ENCODE results near the gene OAS2. TPM values are rescaled to one million over a fixed set of nuclear protein-coding genes. Genes with fewer than 3 reads are reported as not detected.

Gene OAS2
- total and polyA plus RNA-seq, 2 donors (not counting 1 experiment from before 2014, with no cell fraction given): 31.6 to 59.3 TPM

GRCh38 chr12:113055594-113056380, 77.5 kb downstream of the OAS2 start:
- no peaks in the 10 kb centered on the region for H3K9me3 ChIP-seq (ENCODE audit: control extremely low read depth in 1 of 3, control insufficient read depth in 2 of 3, insufficient read depth in 1 of 3, low read length in 2 of 3)
- Mint-ChIP-seq H3K27ac (peak overlapping the region; percentile 84), H3K4me3 (peak overlapping the region; percentile 82), H3K4me1 (peaks cover 55% of the 10 kb centered on the region), H3K9me3 (ENCODE audit: insufficient read depth) (no peaks in the 10 kb centered on the region), H3K27me3 (no peaks in the 10 kb centered on the region)
- H3K4me1 ChIP-seq (ENCODE audit: control insufficient read depth in 2 of 2, insufficient read depth in 2 of 2, low read length in 2 of 2): peaks cover 85 to 93% of the 10 kb centered on the region in 2 donors
- intact Hi-C loops (cut with micrococcal nuclease): no loop called here
- H4K20me1 ChIP-seq (ENCODE audit: control insufficient read depth, insufficient read depth, low read length, poor library complexity, severe bottlenecking): peaks cover 13% of the 10 kb centered on the region
- H3K36me3 ChIP-seq (replicated peaks in 1 of 2; ENCODE audit: control extremely low read depth in 1 of 2, control insufficient read depth in 1 of 2, extremely low read depth in 1 of 2, insufficient read depth in 2 of 2, low read length in 1 of 2): peaks cover 1 to 4% of the 10 kb centered on the region in 2 experiments
- POLR2A ChIA-PET: no interaction called here
- peak overlapping the region; percentile 90 for H3K4me2 ChIP-seq (replicated peaks; ENCODE audit: low read depth, low read length, poor library complexity, severe bottlenecking)
- peak overlapping the region; percentile 72 for H2AFZ ChIP-seq (ENCODE audit: insufficient read depth, low read depth, low read length, poor library complexity, severe bottlenecking)
- no peak for TF ChIP-seq CTCF (IDR thresholded peaks at IDR 0.05)
- TF ChIP-seq EZH2 (IDR thresholded peaks at IDR 0.05; ENCODE audit: borderline replicate concordance, insufficient read depth, low read depth, low read length, poor library complexity, severe bottlenecking): no peak
- peaks cover 81% of the 10 kb centered on the region for H3K79me2 ChIP-seq (ENCODE audit: control insufficient read depth, insufficient read depth, low read length)
- peak overlapping the region; percentile 56 to 84 for H3K27ac ChIP-seq (ENCODE audit: low read length in 2 of 2)
- WGBS (ENCODE audit: insufficient coverage): 84% methylated on average over 10 of the region's 13 CpGs
- no peak for ATAC-seq (ENCODE audit: low read depth)
- peak; percentile 18 for DNase-seq
- peak overlapping the region; percentile 44 to 73 (median 69) for H3K4me3 ChIP-seq (ENCODE audit: control extremely low read depth in 1 of 5, extremely low read depth in 1 of 5, insufficient read depth in 1 of 5, low read depth in 2 of 5, low read length in 4 of 5)
- no peaks in the 10 kb centered on the region for H3K27me3 ChIP-seq (replicated peaks in 1 of 4; ENCODE audit: control extremely low read depth in 1 of 4, control insufficient read depth in 3 of 4, insufficient read depth in 4 of 4, low read length in 3 of 4)
- peak overlapping the region; percentile 71 for H3K9ac ChIP-seq (ENCODE audit: low read length)
- CTCF ChIA-PET: interaction anchor here (1.4 to 15.1 kb wide), 2 partner anchors 40 to 97 kb away, joined by 4 to 359 read pairs; no protein-coding TSS in a partner anchor

GRCh38 chr12:113056381-113056630, 78.0 kb downstream of the OAS2 start:
- H3K27ac Mint-ChIP-seq: peak overlapping the region; percentile 84
- ChIA-PET CTCF (interaction anchor here (1.4 to 15.1 kb wide), 2 partner anchors 39 to 96 kb away, joined by 4 to 359 read pairs; no protein-coding TSS in a partner anchor), POLR2A (no interaction called here)
- TF ChIP-seq CTCF (IDR thresholded peaks at IDR 0.05) (no peak), EZH2 (IDR thresholded peaks at IDR 0.05; ENCODE audit: borderline replicate concordance, insufficient read depth, low read depth, low read length, poor library complexity, severe bottlenecking) (no peak)
- H3K9me3 Mint-ChIP-seq (ENCODE audit: insufficient read depth): no peaks in the 10 kb centered on the region
- Histone ChIP-seq H3K27me3 (replicated peaks in 1 of 4; ENCODE audit: control extremely low read depth in 1 of 4, control insufficient read depth in 3 of 4, insufficient read depth in 4 of 4, low read length in 3 of 4) (no peaks in the 10 kb centered on the region), H3K9me3 (ENCODE audit: control extremely low read depth in 1 of 3, control insufficient read depth in 2 of 3, insufficient read depth in 1 of 3, low read length in 2 of 3) (no peaks in the 10 kb centered on the region), H3K4me3 (ENCODE audit: control extremely low read depth in 1 of 5, extremely low read depth in 1 of 5, insufficient read depth in 1 of 5, low read depth in 2 of 5, low read length in 4 of 5) (peak overlapping the region; percentile 44 to 73 (median 69)), H3K9ac (ENCODE audit: low read length) (peak overlapping the region; percentile 71), H3K36me3 (replicated peaks in 1 of 2; ENCODE audit: control extremely low read depth in 1 of 2, control insufficient read depth in 1 of 2, extremely low read depth in 1 of 2, insufficient read depth in 2 of 2, low read length in 1 of 2) (peaks cover 1 to 4% of the 10 kb centered on the region in 2 experiments), H2AFZ (ENCODE audit: insufficient read depth, low read depth, low read length, poor library complexity, severe bottlenecking) (peak overlapping the region; percentile 72), H3K4me1 (ENCODE audit: control insufficient read depth in 2 of 2, insufficient read depth in 2 of 2, low read length in 2 of 2) (peaks cover 86 to 93% of the 10 kb centered on the region in 2 donors), H3K79me2 (ENCODE audit: control insufficient read depth, insufficient read depth, low read length) (peaks cover 85% of the 10 kb centered on the region), H4K20me1 (ENCODE audit: control insufficient read depth, insufficient read depth, low read length, poor library complexity, severe bottlenecking) (peaks cover 13% of the 10 kb centered on the region), H3K27ac (ENCODE audit: low read length in 2 of 2) (peak overlapping the region; percentile 56 to 84), H3K4me2 (replicated peaks; ENCODE audit: low read depth, low read length, poor library complexity, severe bottlenecking) (peak overlapping the region; percentile 90)
- intact Hi-C loops (cut with micrococcal nuclease): no loop called here
- DNase-seq (no peak), ATAC-seq (ENCODE audit: low read depth) (no peak)
- 1% methylated on average over 7 of the region's 8 CpGs for WGBS (ENCODE audit: insufficient coverage)
- peak overlapping the region; percentile 82 for H3K4me3 Mint-ChIP-seq
- peaks cover 50% of the 10 kb centered on the region for H3K4me1 Mint-ChIP-seq
- H3K27me3 Mint-ChIP-seq: no peaks in the 10 kb centered on the region
